OCI-LY1 (cell line): ENCODE results near the gene NETO1.

Experiments
- H2AFZ ChIP-seq: fragments of 200-600 bp; sonication (generic), shearing (Covaris generic); 2 replicates; pipeline ENCODE4 v1.6.0; 2014; ENCODE audit warnings: antibody characterized with exemption, mild to moderate bottlenecking, low read length
- H3F3A ChIP-seq: fragments of 200-600 bp; sonication (generic), shearing (Covaris generic); 2 replicates; pipeline ENCODE4 v1.6.0; 2014; ENCODE audit warnings: mild to moderate bottlenecking, antibody characterized with exemption, low read length, moderate library complexity; ENCODE audit not compliant: insufficient read depth
- H3K27ac ChIP-seq: fragments of 200-600 bp; sonication (generic); 2 replicates; pipeline ENCODE4 v1.5.1; 2014; ENCODE audit warnings: low read length, mixed run types, mild to moderate bottlenecking, low read depth; ENCODE audit not compliant: poor library complexity, severe bottlenecking
- H3K27me3 ChIP-seq: fragments of 200-600 bp; sonication (generic); 2 replicates; pipeline ENCODE4 v1.6.0; 2014; ENCODE audit warnings: antibody characterized with exemption, mild to moderate bottlenecking, low read length, moderate library complexity; ENCODE audit not compliant: insufficient read depth
- H3K36me3 ChIP-seq: fragments of 200-600 bp; sonication (generic); 2 replicates; pipeline ENCODE4 v1.6.1; 2014; ENCODE audit warnings: mild to moderate bottlenecking, antibody characterized with exemption, low read length, moderate library complexity, mixed read lengths; ENCODE audit not compliant: insufficient read depth
- H3K4me1 ChIP-seq: fragments of 200-600 bp; sonication (generic); 2 replicates; pipeline ENCODE4 v1.5.1; 2014; ENCODE audit warnings: mild to moderate bottlenecking, low read length, moderate library complexity; ENCODE audit not compliant: insufficient read depth, severe bottlenecking
- H3K4me2 ChIP-seq: fragments of 200-600 bp; sonication (generic), shearing (Covaris generic); 2 replicates; pipeline ENCODE4 v1.6.1; 2014; ENCODE audit warnings: low read length
- H3K4me3 ChIP-seq: fragments of 200-600 bp; sonication (generic); 2 replicates; pipeline ENCODE4 v1.5.1; 2014; ENCODE audit warnings: low read length, low read depth, mild to moderate bottlenecking, mixed read lengths; ENCODE audit not compliant: poor library complexity, severe bottlenecking
- H3K79me2 ChIP-seq: fragments of 200-600 bp; shearing (Covaris generic); 2 replicates; pipeline ENCODE4 v1.6.1; 2016; ENCODE audit warnings: mixed run types, low read length, mixed read lengths; ENCODE audit not compliant: insufficient read depth
- H3K9ac ChIP-seq: fragments of 200-600 bp; sonication (generic), shearing (Covaris generic); 2 replicates; pipeline ENCODE4 v1.6.1; 2014; ENCODE audit warnings: mild to moderate bottlenecking, low read length, mixed read lengths
- H3K9me2 ChIP-seq: fragments of 200-600 bp; sonication (generic), shearing (Covaris generic); 2 replicates; pipeline ENCODE4 v1.6.1; 2014; ENCODE audit warnings: low read depth, mild to moderate bottlenecking, low read length, mixed read lengths
- H3K9me3 ChIP-seq: fragments of 200-600 bp; shearing (Covaris generic); 2 replicates; pipeline ENCODE4 v1.6.1; 2014; ENCODE audit warnings: low read length, mixed read lengths
- H4K20me1 ChIP-seq: fragments of 200-600 bp; sonication (generic), shearing (Covaris generic); 2 replicates; pipeline ENCODE4 v1.6.0; 2016; ENCODE audit warnings: mild to moderate bottlenecking, low read length; ENCODE audit not compliant: insufficient read depth
- EZH2 ChIP-seq: fragments of 200-600 bp; sonication (generic), shearing (Covaris generic); IDR thresholded peaks from 2 replicates; pipeline ENCODE4 v1.8.0; 2017; ENCODE audit warnings: borderline replicate concordance, mixed run types, mild to moderate bottlenecking, antibody characterized with exemption, low read length, moderate library complexity, mixed read lengths
- TF ChIP-seq, protein P1 (sequence below): fragments of 200-600 bp; sonication (generic), shearing (Covaris generic); IDR thresholded peaks from 2 replicates; pipeline ENCODE4 v1.5.1; 2017; ENCODE audit warnings: mild to moderate bottlenecking, antibody characterized with exemption, low read length, moderate library complexity, mixed read lengths

The NETO1 gene

GRCh38 chr18:72819050-72819449 lies 48.7 kb downstream of the NETO1 start:
- Histone ChIP-seq H2AFZ (no peak overlapping the region), H3K27me3 (no peaks in the 10 kb centered on the region), H3K4me1 (no peaks in the 10 kb centered on the region), H3K9me2 (no peaks in the 10 kb centered on the region), H3K4me2 (no peak overlapping the region), H3F3A (no peaks in the 10 kb centered on the region), H3K4me3 (no peak overlapping the region), H4K20me1 (no peaks in the 10 kb centered on the region), H3K36me3 (no peaks in the 10 kb centered on the region), H3K79me2 (no peaks in the 10 kb centered on the region), H3K9me3 (no peaks in the 10 kb centered on the region), H3K9ac (no peak overlapping the region), H3K27ac (no peak overlapping the region)
- TF ChIP-seq, protein P1, sequence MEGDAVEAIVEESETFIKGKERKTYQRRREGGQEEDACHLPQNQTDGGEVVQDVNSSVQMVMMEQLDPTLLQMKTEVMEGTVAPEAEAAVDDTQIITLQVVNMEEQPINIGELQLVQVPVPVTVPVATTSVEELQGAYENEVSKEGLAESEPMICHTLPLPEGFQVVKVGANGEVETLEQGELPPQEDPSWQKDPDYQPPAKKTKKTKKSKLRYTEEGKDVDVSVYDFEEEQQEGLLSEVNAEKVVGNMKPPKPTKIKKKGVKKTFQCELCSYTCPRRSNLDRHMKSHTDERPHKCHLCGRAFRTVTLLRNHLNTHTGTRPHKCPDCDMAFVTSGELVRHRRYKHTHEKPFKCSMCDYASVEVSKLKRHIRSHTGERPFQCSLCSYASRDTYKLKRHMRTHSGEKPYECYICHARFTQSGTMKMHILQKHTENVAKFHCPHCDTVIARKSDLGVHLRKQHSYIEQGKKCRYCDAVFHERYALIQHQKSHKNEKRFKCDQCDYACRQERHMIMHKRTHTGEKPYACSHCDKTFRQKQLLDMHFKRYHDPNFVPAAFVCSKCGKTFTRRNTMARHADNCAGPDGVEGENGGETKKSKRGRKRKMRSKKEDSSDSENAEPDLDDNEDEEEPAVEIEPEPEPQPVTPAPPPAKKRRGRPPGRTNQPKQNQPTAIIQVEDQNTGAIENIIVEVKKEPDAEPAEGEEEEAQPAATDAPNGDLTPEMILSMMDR = no peak
- no peak for TF ChIP-seq EZH2

GRCh38 chr18:72811047-72811446 lies 56.7 kb downstream of the NETO1 start:
- Histone ChIP-seq H3F3A (no peaks in the 10 kb centered on the region), H3K9me2 (no peaks in the 10 kb centered on the region), H3K36me3 (no peaks in the 10 kb centered on the region), H2AFZ (no peak overlapping the region), H3K27ac (no peak overlapping the region), H3K9ac (no peak overlapping the region), H3K4me3 (no peak overlapping the region), H3K79me2 (no peaks in the 10 kb centered on the region), H3K9me3 (no peaks in the 10 kb centered on the region), H3K27me3 (no peaks in the 10 kb centered on the region), H3K4me2 (no peak overlapping the region), H4K20me1 (no peaks in the 10 kb centered on the region), H3K4me1 (no peaks in the 10 kb centered on the region)
- no peak for TF ChIP-seq EZH2
- TF ChIP-seq, protein P1 = no peak

- H3K9me2 ChIP-seq = no peaks in the 10 kb centered on the region
- TF ChIP-seq, protein P1 = no peak
- TF ChIP-seq EZH2 = no peak
- H3K4me1 ChIP-seq = no peaks in the 10 kb centered on the region
- H3K9me3 ChIP-seq = no peaks in the 10 kb centered on the region
- H3K4me3 ChIP-seq = no peak overlapping the region
- H4K20me1 ChIP-seq = no peaks in the 10 kb centered on the region
- H3K27me3 ChIP-seq = no peaks in the 10 kb centered on the region
- H3F3A ChIP-seq = no peaks in the 10 kb centered on the region
- H3K79me2 ChIP-seq = no peaks in the 10 kb centered on the region
- H3K4me2 ChIP-seq = no peak overlapping the region
- H2AFZ ChIP-seq = no peak overlapping the region
- H3K27ac ChIP-seq = no peak overlapping the region
- no peak overlapping the region for H3K9ac ChIP-seq
- H3K36me3 ChIP-seq = no peaks in the 10 kb centered on the region
Observed at GRCh38 chr18:72808680-72809079, 59.1 kb downstream of the NETO1 start.
